Upper lobe of left lung (tissue), 6 donors: Measurements from ENCODE around the gene FBXL2. TPM values are rescaled to one million over a fixed set of nuclear protein-coding genes. Genes with fewer than 3 reads are reported as not detected.
"Not testable (repeated sequence)": the region's sequence is repeated elsewhere in the genome, so short reads cannot be mapped to it uniquely, and the experiment has no call there.

Source experiments
- ATAC-seq, 2 donors: fragments of 200-7000 bp; cut with Tn5 transposase; one replicate each; pipeline ENCODE4 v1.9.1; 2022; ENCODE audit warnings: mild to moderate bottlenecking in 2 of 2, moderate library complexity in 2 of 2; ENCODE audit not compliant: low FRiP score in 2 of 2
- DNase-seq, 2 donors: peaks; one replicate each; pipeline ENCODE4 v3.0.0-alpha.2; 2019 to 2020
- H3K27ac ChIP-seq, 4 donors: fragments of 200-600 bp; sonication (generic); one replicate each; pipeline ENCODE4 v1.5.1; 2016 to 2019
- H3K27me3 ChIP-seq, 4 donors: fragments of 200-600 bp; sonication (generic); one replicate each; pipeline ENCODE4 v1.5.1; 2017 to 2019
- H3K36me3 ChIP-seq, 4 donors: fragments of 200-600 bp; sonication (generic); one replicate each; pipeline ENCODE4 v1.5.1; 2016 to 2019
- H3K4me1 ChIP-seq, 4 donors: fragments of 200-600 bp; sonication (generic); one replicate each; pipeline ENCODE4 v1.5.1; 2018 to 2019
- H3K4me3 ChIP-seq, 4 donors: fragments of 200-600 bp; sonication (generic); one replicate each; pipeline ENCODE4 v1.5.1; 2017 to 2019; ENCODE audit warnings: mild to moderate bottlenecking in 2 of 4, moderate library complexity in 1 of 4
- H3K9me3 ChIP-seq, 4 donors: fragments of 200-600 bp; sonication (generic); one replicate each; pipeline ENCODE4 v1.5.1; 2018 to 2019
- EP300 ChIP-seq, 4 donors: sonication (generic); formaldehyde crosslinking; IDR thresholded peaks; one replicate each; pipeline ENCODE4 v1.5.1; 2017; ENCODE audit warnings: antibody characterized with exemption in 4 of 4, control low read depth in 2 of 4
- POLR2A ChIP-seq, 4 donors: fragments of 450-650 bp; IDR thresholded peaks; one replicate each; pipeline ENCODE4 v1.5.1; 2016 to 2017; ENCODE audit warnings: antibody characterized with exemption in 4 of 4, mild to moderate bottlenecking in 2 of 4
- POLR2AphosphoS5 ChIP-seq, 2 donors: sonication (generic); formaldehyde crosslinking; IDR thresholded peaks; one replicate each; pipeline ENCODE4 v1.5.1; 2017; ENCODE audit warnings: antibody characterized with exemption in 2 of 2
- WGBS, 2 donors: methylation state at CpG; one replicate each; pipeline ENCODE4 v1.1.5; 2017 to 2018; 5-methylcytosine and 5-hydroxymethylcytosine counted together
- total RNA-seq, 6 donors: library from RNA; depleted of rRNA in 4 of 6; stranded (reverse); fragments of >200 nt in 4 of 6; gene quantifications; one replicate each; pipeline versions ENCODE4 v1.1.0 to v1.2.1, GENCODE V29; 2016 to 2021
- TF ChIP-seq, protein P1 (sequence below), 6 experiments: fragments of 450-650 bp in 4 of 6; fragments of 200-600 bp in 2 of 6; sonication (generic) in 2 of 6; IDR thresholded peaks; one replicate each; pipeline ENCODE4 v1.5.1; 2016 to 2019; ENCODE audit warnings: antibody characterized with exemption in 6 of 6
- donor health status: DM: no; HTN: no; CAD: no; lungs with moderate emphysema.
- donor health status: DM: no; HTN: yes; CAD: no; lungs with severe emphysema.

Gene FBXL2
- total RNA-seq, 6 donors from 2014 or later: 5.6 to 23.0 (median 9.7) TPM

DNA sequence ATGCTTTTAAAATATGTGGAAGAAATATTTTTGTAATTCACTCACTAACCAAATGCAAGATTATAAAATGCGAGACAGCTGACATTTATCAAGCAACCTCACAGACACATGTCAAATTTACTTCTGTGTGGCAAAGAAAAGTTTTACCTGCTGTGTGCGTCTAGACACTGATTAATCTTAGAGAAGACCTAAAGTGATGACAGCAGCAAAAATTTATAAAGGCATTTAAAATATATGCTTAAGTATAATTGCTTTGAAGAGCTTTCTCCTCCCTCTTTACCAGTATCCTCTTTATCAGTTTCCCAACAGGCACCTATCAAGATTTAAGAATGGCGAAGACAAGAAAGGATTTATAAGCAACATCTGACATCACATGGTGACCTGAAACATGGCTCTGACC is 125.7 kb downstream of the FBXL2 start:
- no peak for TF ChIP-seq POLR2AphosphoS5 (IDR thresholded peaks at IDR 0.05)
- no peak for TF ChIP-seq EP300 (IDR thresholded peaks at IDR 0.05)
- TF ChIP-seq, protein P1, sequence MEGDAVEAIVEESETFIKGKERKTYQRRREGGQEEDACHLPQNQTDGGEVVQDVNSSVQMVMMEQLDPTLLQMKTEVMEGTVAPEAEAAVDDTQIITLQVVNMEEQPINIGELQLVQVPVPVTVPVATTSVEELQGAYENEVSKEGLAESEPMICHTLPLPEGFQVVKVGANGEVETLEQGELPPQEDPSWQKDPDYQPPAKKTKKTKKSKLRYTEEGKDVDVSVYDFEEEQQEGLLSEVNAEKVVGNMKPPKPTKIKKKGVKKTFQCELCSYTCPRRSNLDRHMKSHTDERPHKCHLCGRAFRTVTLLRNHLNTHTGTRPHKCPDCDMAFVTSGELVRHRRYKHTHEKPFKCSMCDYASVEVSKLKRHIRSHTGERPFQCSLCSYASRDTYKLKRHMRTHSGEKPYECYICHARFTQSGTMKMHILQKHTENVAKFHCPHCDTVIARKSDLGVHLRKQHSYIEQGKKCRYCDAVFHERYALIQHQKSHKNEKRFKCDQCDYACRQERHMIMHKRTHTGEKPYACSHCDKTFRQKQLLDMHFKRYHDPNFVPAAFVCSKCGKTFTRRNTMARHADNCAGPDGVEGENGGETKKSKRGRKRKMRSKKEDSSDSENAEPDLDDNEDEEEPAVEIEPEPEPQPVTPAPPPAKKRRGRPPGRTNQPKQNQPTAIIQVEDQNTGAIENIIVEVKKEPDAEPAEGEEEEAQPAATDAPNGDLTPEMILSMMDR (IDR thresholded peaks at IDR 0.05): no peak
- TF ChIP-seq POLR2A (IDR thresholded peaks at IDR 0.05): no peak
- no peaks in the 10 kb centered on the region for H3K9me3 ChIP-seq
- H3K27ac ChIP-seq: no peak overlapping the region
- H3K36me3 ChIP-seq: peaks cover 35 to 94% (median 57%) of the 10 kb centered on the region in 4 donors
- H3K4me1 ChIP-seq: no peaks in the 10 kb centered on the region
- WGBS, 2 donors: 94 to 98% methylated on average over 3 of the region's 3 CpGs
- ATAC-seq (no peak), DNase-seq (no peak)
- H3K4me3 ChIP-seq: no peak overlapping the region
- H3K27me3 ChIP-seq: no peaks in the 10 kb centered on the region

DNA sequence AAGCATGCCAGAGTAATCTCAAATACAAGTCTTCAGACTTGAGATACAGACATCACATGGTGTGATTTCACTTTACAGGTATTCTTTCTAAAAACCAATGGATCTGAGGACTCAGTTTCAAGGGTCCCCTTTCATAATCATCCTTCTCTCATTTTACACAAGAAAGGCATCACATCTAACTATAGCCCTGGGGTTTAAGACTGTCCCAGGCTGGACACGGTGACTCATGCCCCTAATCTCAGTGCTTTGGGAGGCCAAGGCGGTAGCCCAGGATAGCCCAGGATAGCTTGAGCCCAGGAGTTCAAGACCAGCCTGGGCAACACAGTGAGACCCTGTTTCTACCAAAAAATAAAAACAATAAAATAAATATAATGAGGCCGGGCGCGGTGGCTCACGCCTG is 126.5 kb downstream of the FBXL2 start:
- TF ChIP-seq POLR2A (IDR thresholded peaks at IDR 0.05) (no peak), EP300 (IDR thresholded peaks at IDR 0.05) (no peak), POLR2AphosphoS5 (IDR thresholded peaks at IDR 0.05) (no peak)
- TF ChIP-seq, protein P1 (IDR thresholded peaks at IDR 0.05): no peak
- 94 to 95% methylated on average over 6 of the region's 6 CpGs for WGBS, 2 donors
- H3K27ac ChIP-seq: no peak overlapping the region
- no peaks in the 10 kb centered on the region for H3K9me3 ChIP-seq
- H3K4me1 ChIP-seq: no peaks in the 10 kb centered on the region
- peaks cover 28 to 94% (median 58%) of the 10 kb centered on the region in 4 donors for H3K36me3 ChIP-seq
- no peak overlapping the region for H3K4me3 ChIP-seq
- no peak for ATAC-seq
- no peak for DNase-seq
- no peaks in the 10 kb centered on the region for H3K27me3 ChIP-seq

DNA sequence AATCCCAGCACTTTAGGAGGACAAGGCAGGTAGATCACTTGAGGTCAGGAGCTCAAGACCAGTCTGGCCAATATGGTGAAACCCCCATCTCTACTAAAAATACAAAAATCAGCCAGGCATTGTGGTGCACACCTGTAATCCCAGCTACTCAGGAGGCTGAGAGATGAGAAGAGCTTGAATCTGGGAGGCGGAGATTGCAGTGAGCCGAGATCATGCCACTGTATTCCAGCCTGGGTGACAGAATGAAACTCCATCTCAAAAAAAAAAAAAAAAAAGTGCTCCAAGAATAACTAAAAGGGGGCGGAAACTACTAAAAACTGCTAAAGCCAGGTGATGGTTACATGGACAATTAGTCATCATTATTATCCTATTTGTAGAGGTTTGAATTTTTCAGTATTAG is 133.6 kb downstream of the FBXL2 start:
- H3K9me3 ChIP-seq, H3K27ac ChIP-seq, DNase-seq, H3K4me3 ChIP-seq, H3K4me1 ChIP-seq, ATAC-seq, H3K27me3 ChIP-seq: not testable (repeated sequence)
- WGBS, 2 donors: 99% methylated on average over 3 of the region's 3 CpGs
- peaks cover 12 to 88% (median 49%) of the 10 kb centered on the region in 4 donors for H3K36me3 ChIP-seq

DNA sequence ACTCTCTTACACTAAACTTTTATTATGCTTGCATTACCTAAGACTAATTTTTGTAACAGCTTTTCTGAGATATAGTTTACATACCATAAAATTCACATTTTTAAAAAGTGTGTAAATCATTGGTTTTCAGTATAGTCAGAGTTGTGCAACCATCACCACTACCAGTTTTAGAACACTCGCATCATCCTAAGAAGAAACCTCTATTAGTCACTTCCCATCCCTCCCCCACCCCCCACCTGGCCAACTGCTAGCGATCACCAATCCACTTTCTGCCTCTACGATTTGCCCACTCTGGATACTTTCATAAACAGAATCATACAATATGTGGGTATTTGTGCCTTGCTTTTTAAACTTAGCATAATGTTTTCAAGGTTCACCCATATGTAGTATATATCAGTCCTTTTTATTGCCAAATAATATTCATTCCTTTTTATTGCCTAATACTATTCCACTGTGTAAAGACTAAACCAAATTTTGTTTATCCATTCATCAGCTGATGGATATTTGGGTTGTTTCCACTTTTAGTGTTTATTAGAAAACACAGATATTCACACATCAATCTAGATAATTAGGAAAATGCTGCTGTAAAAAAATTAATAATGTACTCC is 139.9 kb downstream of the FBXL2 start:
- H3K27me3 ChIP-seq: no peaks in the 10 kb centered on the region
- no peaks in the 10 kb centered on the region for H3K9me3 ChIP-seq
- no peak for ATAC-seq
- no peak overlapping the region for H3K27ac ChIP-seq
- no peak for DNase-seq
- TF ChIP-seq POLR2AphosphoS5 (IDR thresholded peaks at IDR 0.05) (no peak), EP300 (IDR thresholded peaks at IDR 0.05) (no peak), POLR2A (IDR thresholded peaks at IDR 0.05) (no peak)
- TF ChIP-seq, protein P1 (IDR thresholded peaks at IDR 0.05): no peak
- no peak overlapping the region for H3K4me3 ChIP-seq
- H3K4me1 ChIP-seq: no peaks in the 10 kb centered on the region
- H3K36me3 ChIP-seq: peaks cover 0 to 74% (median 24%) of the 10 kb centered on the region in 4 donors
- WGBS, 2 donors: 67 to 72% methylated on average over 3 of the region's 3 CpGs

DNA sequence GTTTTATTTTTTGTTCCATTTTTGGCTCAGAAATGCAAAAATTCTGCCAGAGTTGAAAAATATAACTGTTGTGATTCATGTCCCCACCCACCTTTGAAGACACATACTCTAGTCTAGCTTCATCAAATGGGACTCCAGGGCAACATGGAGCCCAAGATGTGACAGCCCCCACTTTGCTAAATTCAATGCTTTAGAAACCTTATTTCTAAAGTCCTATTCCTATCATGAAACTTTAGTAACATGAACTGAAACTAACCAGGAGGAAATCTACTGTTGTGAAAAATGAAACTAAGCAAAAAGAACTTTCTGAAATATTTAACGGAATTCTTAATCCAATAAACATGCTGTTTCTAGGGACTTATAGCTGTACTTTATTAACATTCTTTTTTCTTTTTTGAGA is 142.7 kb downstream of the FBXL2 start:
- no peak for DNase-seq
- no peak for ATAC-seq
- 75 to 82% methylated on average over 1 of the region's 1 CpG for WGBS, 2 donors
- peaks cover 0 to 3% (median 1%) of the 10 kb centered on the region in 4 donors for H3K4me1 ChIP-seq
- TF ChIP-seq POLR2AphosphoS5 (IDR thresholded peaks at IDR 0.05) (no peak), EP300 (IDR thresholded peaks at IDR 0.05) (no peak), POLR2A (IDR thresholded peaks at IDR 0.05) (no peak)
- TF ChIP-seq, protein P1 (IDR thresholded peaks at IDR 0.05): no peak
- H3K27ac ChIP-seq: no peak overlapping the region
- no peaks in the 10 kb centered on the region for H3K27me3 ChIP-seq
- no peaks in the 10 kb centered on the region for H3K9me3 ChIP-seq
- H3K4me3 ChIP-seq: no peak overlapping the region
- peaks cover 0 to 74% (median 16%) of the 10 kb centered on the region in 4 donors for H3K36me3 ChIP-seq
